Skeletal muscle satellite cell (primary cell): ENCODE measurements around the gene LRP3.

Experiments used
- H3K27me3 ChIP-seq: 2 replicates; pipeline ENCODE4 v1.7.0; 2013; ENCODE audit warnings: low read length; ENCODE audit not compliant: control insufficient read depth, insufficient read depth
- H3K36me3 ChIP-seq: 2 replicates; pipeline ENCODE4 v1.7.0; 2013; ENCODE audit warnings: mild to moderate bottlenecking, control low read depth, low read length; ENCODE audit not compliant: insufficient read depth
- H3K4me1 ChIP-seq: 2 replicates; pipeline ENCODE4 v1.7.0; 2013; ENCODE audit warnings: low read length; ENCODE audit not compliant: control insufficient read depth, insufficient read depth
- H3K4me2 ChIP-seq: 2 replicates; pipeline ENCODE4 v1.7.0; 2013; ENCODE audit warnings: mild to moderate bottlenecking, low read length
- H3K4me3 ChIP-seq: 2 replicates; pipeline ENCODE4 v1.7.0; 2013; ENCODE audit warnings: low read length
- H3K9ac ChIP-seq: 2 replicates; pipeline ENCODE4 v1.7.0; 2013; ENCODE audit warnings: mild to moderate bottlenecking, low read depth, low read length, moderate library complexity
- H3K9me3 ChIP-seq: replicated peaks from 2 replicates; pipeline ENCODE4 v1.7.0; 2013; ENCODE audit warnings: mild to moderate bottlenecking, control low read depth, low read length

Gene LRP3

GRCh38 chr19:33225458-33225926, 31.4 kb downstream of the LRP3 start, which contains the start of gene SLC7A10:
Gene SLC7A10 (minus strand): TSS chr19:33225850. CDS start chr19:33225703, 147 bp downstream.
- peak within 1 kb of the TSS; percentile 37 for H3K4me2 ChIP-seq
- H3K4me1 ChIP-seq, result peaks cover 3% of the 10 kb centered on the region
- no peaks in the 10 kb centered on the region for H3K36me3 ChIP-seq
- peaks cover 19% of the 10 kb centered on the region for H3K9me3 ChIP-seq
- no peak within 1 kb of the TSS for H3K9ac ChIP-seq
- H3K4me3 ChIP-seq, result no peak within 1 kb of the TSS
- peaks cover 85% of the 10 kb centered on the region for H3K27me3 ChIP-seq

- H3K9me3 ChIP-seq, result peaks cover 19% of the 10 kb centered on the region
- H3K9ac ChIP-seq, result no peak overlapping the region
- H3K27me3 ChIP-seq, result peaks cover 81% of the 10 kb centered on the region
- H3K4me3 ChIP-seq, result no peak overlapping the region
- H3K4me1 ChIP-seq, result peaks cover 3% of the 10 kb centered on the region
- no peak overlapping the region for H3K4me2 ChIP-seq
- no peaks in the 10 kb centered on the region for H3K36me3 ChIP-seq
Measured at GRCh38 chr19:33226550-33227241, 32.6 kb downstream of the LRP3 start.

- Histone ChIP-seq H3K4me3 (no peak overlapping the region), H3K9me3 (peaks cover 19% of the 10 kb centered on the region), H3K9ac (no peak overlapping the region), H3K4me2 (no peak overlapping the region), H3K36me3 (no peaks in the 10 kb centered on the region), H3K27me3 (peaks cover 80% of the 10 kb centered on the region), H3K4me1 (peaks cover 3% of the 10 kb centered on the region)
Measured at GRCh38 chr19:33227242-33227650, 33.1 kb downstream of the LRP3 start.

- peaks cover 19% of the 10 kb centered on the region for H3K9me3 ChIP-seq
- H3K27me3 ChIP-seq, result peaks cover 81% of the 10 kb centered on the region
- no peak overlapping the region for H3K4me2 ChIP-seq
- no peak overlapping the region for H3K9ac ChIP-seq
- H3K4me1 ChIP-seq, result peaks cover 3% of the 10 kb centered on the region
- H3K4me3 ChIP-seq, result no peak overlapping the region
- H3K36me3 ChIP-seq, result no peaks in the 10 kb centered on the region
Measured at GRCh38 chr19:33227870-33228599, 33.9 kb downstream of the LRP3 start.

GRCh38 chr19:33229962-33230361, 35.8 kb downstream of the LRP3 start:
- Histone ChIP-seq H3K9me3 (peaks cover 19% of the 10 kb centered on the region), H3K4me3 (no peak overlapping the region), H3K9ac (no peak overlapping the region), H3K4me2 (no peak overlapping the region), H3K36me3 (no peaks in the 10 kb centered on the region), H3K4me1 (peaks cover 3% of the 10 kb centered on the region), H3K27me3 (peaks cover 64% of the 10 kb centered on the region)

- Histone ChIP-seq H3K27me3 (peaks cover 51% of the 10 kb centered on the region), H3K4me3 (no peak overlapping the region), H3K4me1 (peaks cover under 1% of the 10 kb centered on the region), H3K4me2 (no peak overlapping the region), H3K36me3 (no peaks in the 10 kb centered on the region), H3K9ac (no peak overlapping the region), H3K9me3 (peaks cover 19% of the 10 kb centered on the region)
Measured at GRCh38 chr19:33231511-33231910, 37.4 kb downstream of the LRP3 start.

- no peak overlapping the region for H3K4me2 ChIP-seq
- no peaks in the 10 kb centered on the region for H3K4me1 ChIP-seq
- H3K9ac ChIP-seq, result no peak overlapping the region
- H3K36me3 ChIP-seq, result no peaks in the 10 kb centered on the region
- H3K9me3 ChIP-seq, result peaks cover 12% of the 10 kb centered on the region
- no peak overlapping the region for H3K4me3 ChIP-seq
- H3K27me3 ChIP-seq, result peaks cover 42% of the 10 kb centered on the region
Measured at GRCh38 chr19:33232656-33233055, 38.5 kb downstream of the LRP3 start.

GRCh38 chr19:33233056-33233873, 39.1 kb downstream of the LRP3 start:
- Histone ChIP-seq H3K9me3 (peaks cover 7% of the 10 kb centered on the region), H3K27me3 (peaks cover 36% of the 10 kb centered on the region), H3K4me3 (no peak overlapping the region), H3K36me3 (no peaks in the 10 kb centered on the region), H3K4me1 (no peaks in the 10 kb centered on the region), H3K4me2 (no peak overlapping the region), H3K9ac (no peak overlapping the region)

GRCh38 chr19:33234092-33234491, 40.0 kb downstream of the LRP3 start:
- no peaks in the 10 kb centered on the region for H3K4me1 ChIP-seq
- H3K9me3 ChIP-seq, result no peaks in the 10 kb centered on the region
- no peak overlapping the region for H3K4me2 ChIP-seq
- H3K4me3 ChIP-seq, result no peak overlapping the region
- H3K36me3 ChIP-seq, result no peaks in the 10 kb centered on the region
- H3K27me3 ChIP-seq, result peaks cover 32% of the 10 kb centered on the region
- no peak overlapping the region for H3K9ac ChIP-seq

- peaks cover 33% of the 10 kb centered on the region for H3K27me3 ChIP-seq
- no peaks in the 10 kb centered on the region for H3K4me1 ChIP-seq
- H3K9me3 ChIP-seq, result no peaks in the 10 kb centered on the region
- H3K4me2 ChIP-seq, result no peak overlapping the region
- H3K9ac ChIP-seq, result no peak overlapping the region
- H3K36me3 ChIP-seq, result no peaks in the 10 kb centered on the region
- H3K4me3 ChIP-seq, result no peak overlapping the region
Measured at GRCh38 chr19:33234736-33235135, 40.6 kb downstream of the LRP3 start.

GRCh38 chr19:33235269-33235995, 41.3 kb downstream of the LRP3 start:
- H3K9ac ChIP-seq, result no peak overlapping the region
- H3K4me1 ChIP-seq, result no peaks in the 10 kb centered on the region
- H3K4me2 ChIP-seq, result no peak overlapping the region
- peaks cover 29% of the 10 kb centered on the region for H3K27me3 ChIP-seq
- H3K9me3 ChIP-seq, result no peaks in the 10 kb centered on the region
- H3K36me3 ChIP-seq, result no peaks in the 10 kb centered on the region
- H3K4me3 ChIP-seq, result no peak overlapping the region
